IMR-90 (cell line): Measurements from ENCODE around the gene MCFD2. TPM values are rescaled to one million over a fixed set of nuclear protein-coding genes. Genes with fewer than 3 reads are reported as not detected.

Source experiments
- ATAC-seq: fragments of 200-7000 bp; cut with Tn5 transposase; 2 replicates; pipeline ENCODE4 v1.9.1; 2020; ENCODE audit warnings: low read depth, mild to moderate bottlenecking, moderate library complexity
- BruUV-seq: library from RNA; stranded (reverse); fragments of 400-500 nt; replicated peaks from 2 replicates; lab custom pipeline; 2021; lab: Mats Ljungman, UMichigan
- CTCF ChIA-PET: fragments of 300-600 bp; formaldehyde crosslinking; extraction: SDS; loops from one replicate; lab custom pipeline; 2021; ENCODE audit warnings: antibody characterized with exemption; lab: Yijun Ruan, JAX
- POLR2A ChIA-PET: fragments of 300-600 bp; sonication (Branson Sonifier 250); formaldehyde crosslinking; loops from one replicate; lab custom pipeline; 2022; ENCODE audit warnings: antibody characterized with exemption; ENCODE audit not compliant: unreplicated experiment; lab: Charles Lee
- DNase-seq: peaks from one replicate; pipeline ENCODE4 v3.0.0; 2013
- H2AFZ ChIP-seq: replicated peaks from 2 replicates; pipeline ENCODE3; 2013; ENCODE audit warnings: low read length, mild to moderate bottlenecking; ENCODE audit not compliant: poor library complexity
- H2AK5ac ChIP-seq: 2 replicates; pipeline ENCODE4 v1.6.1; 2013; ENCODE audit warnings: low read depth, low read length, inconsistent platforms
- H2AK9ac ChIP-seq: replicated peaks from 2 replicates; pipeline ENCODE3; 2013; ENCODE audit warnings: mild to moderate bottlenecking, low read depth, low read length, moderate library complexity; ENCODE audit not compliant: poor library complexity
- H2BK120ac ChIP-seq: 2 replicates; pipeline ENCODE4 v1.6.1; 2013; ENCODE audit warnings: low read depth, low read length, inconsistent platforms
- H2BK15ac ChIP-seq: 3 replicates; pipeline ENCODE4 v1.6.1; 2013; ENCODE audit warnings: low read depth, low read length, inconsistent platforms
- H2BK20ac ChIP-seq: 2 replicates; pipeline ENCODE4 v1.6.1; 2013; ENCODE audit warnings: low read depth, mild to moderate bottlenecking, inconsistent platforms, low read length, moderate library complexity
- H2BK5ac ChIP-seq: 2 replicates; pipeline ENCODE4 v1.6.1; 2013; ENCODE audit warnings: mild to moderate bottlenecking, low read depth, low read length, inconsistent platforms; ENCODE audit not compliant: poor library complexity, severe bottlenecking
- H3K14ac ChIP-seq: replicated peaks from 2 replicates; pipeline ENCODE4 v1.6.1; 2013; ENCODE audit warnings: low read depth, low read length, inconsistent platforms
- H3K18ac ChIP-seq: 2 replicates; pipeline ENCODE4 v1.6.1; 2013; ENCODE audit warnings: low read depth, low read length, control low read depth
- H3K23ac ChIP-seq: 2 replicates; pipeline ENCODE4 v1.6.1; 2013; ENCODE audit warnings: low read depth, low read length, inconsistent platforms
- H3K27ac ChIP-seq: 2 replicates; pipeline ENCODE4 v1.5.1; 2013; ENCODE audit warnings: mild to moderate bottlenecking, control low read depth, low read length; ENCODE audit not compliant: insufficient read depth
- H3K27me3 ChIP-seq: 2 replicates; pipeline ENCODE4 v1.6.1; 2013; ENCODE audit warnings: low read length; ENCODE audit not compliant: control insufficient read depth, insufficient read depth
- H3K36me3 ChIP-seq: 2 replicates; pipeline ENCODE4 v1.6.1; 2013; ENCODE audit warnings: low read length, mixed read lengths; ENCODE audit not compliant: control insufficient read depth, insufficient read depth
- H3K4ac ChIP-seq: 2 replicates; pipeline ENCODE4 v1.6.1; 2013; ENCODE audit warnings: low read depth, low read length, inconsistent platforms
- H3K4me1 ChIP-seq: 2 replicates; pipeline ENCODE4 v1.6.1; 2013; ENCODE audit warnings: low read length, mixed read lengths; ENCODE audit not compliant: control insufficient read depth, insufficient read depth
- H3K4me2 ChIP-seq: 2 replicates; pipeline ENCODE4 v1.6.1; 2013; ENCODE audit warnings: low read depth, mild to moderate bottlenecking, control low read depth, low read length, moderate library complexity
- H3K4me3 ChIP-seq: 2 replicates; pipeline ENCODE4 v1.5.1; 2013; ENCODE audit warnings: low read depth, mild to moderate bottlenecking, control low read depth, low read length, moderate library complexity; ENCODE audit not compliant: insufficient read depth
- H3K56ac ChIP-seq: 2 replicates; pipeline ENCODE4 v1.6.1; 2013; ENCODE audit warnings: low read length, inconsistent platforms; ENCODE audit not compliant: insufficient read depth; ENCODE audit errors: extremely low read depth
- H3K79me1 ChIP-seq, 2 experiments: 2 replicates each; pipeline ENCODE4 v1.6.1; 2013; ENCODE audit warnings: low read length in 2 of 2, inconsistent platforms in 1 of 2, low read depth in 1 of 2
- H3K9ac ChIP-seq: 2 replicates; pipeline ENCODE4 v1.6.1; 2013; ENCODE audit warnings: low read depth, low read length, control low read depth
- H3K9me1 ChIP-seq: 2 replicates; pipeline ENCODE4 v1.6.1; 2013; ENCODE audit warnings: low read length, inconsistent platforms; ENCODE audit not compliant: insufficient read depth
- H3K9me3 ChIP-seq: 2 replicates; pipeline ENCODE4 v1.6.1; 2013; ENCODE audit warnings: low read length; ENCODE audit not compliant: control insufficient read depth, insufficient read depth
- H4K20me1 ChIP-seq: 2 replicates; pipeline ENCODE4 v1.6.1; 2013; ENCODE audit warnings: low read length, inconsistent platforms; ENCODE audit not compliant: insufficient read depth
- H4K5ac ChIP-seq: 2 replicates; pipeline ENCODE4 v1.6.1; 2013; ENCODE audit warnings: mild to moderate bottlenecking, low read depth, low read length, control low read depth
- H4K8ac ChIP-seq, 2 experiments: 2 replicates each; pipeline ENCODE4 v1.6.1; 2013; ENCODE audit warnings: low read depth in 2 of 2, low read length in 2 of 2, control low read depth in 1 of 2, inconsistent platforms in 1 of 2
- H4K91ac ChIP-seq: 2 replicates; pipeline ENCODE4 v1.6.1; 2013; ENCODE audit warnings: low read depth, low read length, inconsistent platforms; ENCODE audit not compliant: insufficient read depth
- BHLHE40 ChIP-seq: fragments of 150-350 bp; IDR thresholded peaks from 2 replicates; pipeline ENCODE4 v1.6.1; 2016; ENCODE audit warnings: mild to moderate bottlenecking, low read depth, low read length
- CEBPB ChIP-seq: IDR thresholded peaks from 2 replicates; pipeline ENCODE4 v1.6.1; 2012; ENCODE audit warnings: low read depth, low read length, improper control_type of control experiment
- CHD1 ChIP-seq: IDR thresholded peaks from 2 replicates; pipeline ENCODE4 v1.6.1; 2012; ENCODE audit warnings: low read depth, low read length, improper control_type of control experiment
- FOS ChIP-seq: fragments of 150-350 bp; IDR thresholded peaks from 2 replicates; pipeline ENCODE4 v1.6.1; 2016; ENCODE audit warnings: low read depth, low read length
- MAFK ChIP-seq: IDR thresholded peaks from 2 replicates; pipeline ENCODE4 v1.6.1; 2012; ENCODE audit warnings: low read depth, low read length, improper control_type of control experiment
- MAZ ChIP-seq: IDR thresholded peaks from 2 replicates; pipeline ENCODE4 v1.6.1; 2012; ENCODE audit warnings: low read depth, mild to moderate bottlenecking, low read length, improper control_type of control experiment, moderate library complexity, borderline replicate concordance
- MXI1 ChIP-seq: IDR thresholded peaks from 2 replicates; pipeline ENCODE4 v1.6.1; 2012; ENCODE audit warnings: low read depth, mild to moderate bottlenecking, low read length, moderate library complexity, borderline replicate concordance
- NFE2L2 ChIP-seq: fragments of 150-350 bp; IDR thresholded peaks from 2 replicates; pipeline ENCODE4 v1.6.1; 2016; ENCODE audit warnings: low read depth, mild to moderate bottlenecking, low read length
- POLR2A ChIP-seq: IDR thresholded peaks from 2 replicates; pipeline ENCODE4 v1.6.1; 2012; ENCODE audit warnings: mild to moderate bottlenecking, low read depth, low read length
- RAD21 ChIP-seq: IDR thresholded peaks from 2 replicates; pipeline ENCODE4 v1.6.1; 2012; ENCODE audit warnings: low read length, improper control_type of control experiment
- RCOR1 ChIP-seq: IDR thresholded peaks from 2 replicates; pipeline ENCODE4 v1.6.1; 2012; ENCODE audit warnings: mild to moderate bottlenecking, low read length, improper control_type of control experiment; ENCODE audit not compliant: insufficient replicate concordance
- RFX5 ChIP-seq: IDR thresholded peaks from 2 replicates; pipeline ENCODE4 v1.8.0; 2012; ENCODE audit warnings: low read depth, mild to moderate bottlenecking, low read length, moderate library complexity
- SMC3 ChIP-seq: fragments of 150-350 bp; IDR thresholded peaks from 2 replicates; pipeline ENCODE4 v1.6.1; 2016; ENCODE audit warnings: low read depth, mild to moderate bottlenecking, antibody characterized with exemption, low read length, moderate library complexity
- WGBS, 2 experiments: methylation state at CpG; one replicate each; pipeline versions ENCODE4 v1.1.5 to v1.1.7; 2013; ENCODE audit warnings: missing lambda C conversion rate in 2 of 2; ENCODE audit not compliant: insufficient read length in 1 of 2; ENCODE audit errors: extremely low coverage in 2 of 2; 5-methylcytosine and 5-hydroxymethylcytosine counted together
- dilution Hi-C: fragments of 300-500 bp; cut with HindIII; formaldehyde crosslinking; loops from one replicate; pipeline ENCODE4 v1.14.3; 2018; ENCODE audit warnings: low sequenced_read_pairs; ENCODE audit not compliant: unreplicated experiment
- in situ Hi-C: fragments of 300-500 bp; cut with MboI; formaldehyde crosslinking; loops from 3 replicates; pipeline ENCODE4 v1.14.3; 2019; ENCODE audit warnings: low sequenced_read_pairs, inconsistent platforms, mixed read lengths
- intact Hi-C: fragments of 100-400 bp; cut with micrococcal nuclease; formaldehyde crosslinking; loops from 2 replicates; pipeline ENCODE4 v1.10.0; 2022
- polyA plus RNA-seq, 3 experiments: library from polyadenylated mRNA; depleted of rRNA; stranded (reverse); fragments of >200 nt; gene quantifications; 2 replicates each; pipeline ENCODE4 v1.2.3, GENCODE V29; 2012; ENCODE audit warnings: low replicate concordance in 1 of 3
- total RNA-seq: library from RNA; depleted of rRNA; stranded (reverse); fragments of >200 nt; gene quantifications from 2 replicates; pipeline ENCODE4 v1.2.3, GENCODE V29; 2012
- TF ChIP-seq, protein P1 (sequence below): conservative IDR thresholded peaks from 2 replicates; pipeline ENCODE4 v1.5.1; 2012; ENCODE audit warnings: mild to moderate bottlenecking, low read depth, low read length, improper control_type of control experiment

MCFD2 gene
- total and polyA plus RNA-seq, 2 of the 4 experiments (the other 2 are of a cell fraction) = 145 to 177 TPM

DNA sequence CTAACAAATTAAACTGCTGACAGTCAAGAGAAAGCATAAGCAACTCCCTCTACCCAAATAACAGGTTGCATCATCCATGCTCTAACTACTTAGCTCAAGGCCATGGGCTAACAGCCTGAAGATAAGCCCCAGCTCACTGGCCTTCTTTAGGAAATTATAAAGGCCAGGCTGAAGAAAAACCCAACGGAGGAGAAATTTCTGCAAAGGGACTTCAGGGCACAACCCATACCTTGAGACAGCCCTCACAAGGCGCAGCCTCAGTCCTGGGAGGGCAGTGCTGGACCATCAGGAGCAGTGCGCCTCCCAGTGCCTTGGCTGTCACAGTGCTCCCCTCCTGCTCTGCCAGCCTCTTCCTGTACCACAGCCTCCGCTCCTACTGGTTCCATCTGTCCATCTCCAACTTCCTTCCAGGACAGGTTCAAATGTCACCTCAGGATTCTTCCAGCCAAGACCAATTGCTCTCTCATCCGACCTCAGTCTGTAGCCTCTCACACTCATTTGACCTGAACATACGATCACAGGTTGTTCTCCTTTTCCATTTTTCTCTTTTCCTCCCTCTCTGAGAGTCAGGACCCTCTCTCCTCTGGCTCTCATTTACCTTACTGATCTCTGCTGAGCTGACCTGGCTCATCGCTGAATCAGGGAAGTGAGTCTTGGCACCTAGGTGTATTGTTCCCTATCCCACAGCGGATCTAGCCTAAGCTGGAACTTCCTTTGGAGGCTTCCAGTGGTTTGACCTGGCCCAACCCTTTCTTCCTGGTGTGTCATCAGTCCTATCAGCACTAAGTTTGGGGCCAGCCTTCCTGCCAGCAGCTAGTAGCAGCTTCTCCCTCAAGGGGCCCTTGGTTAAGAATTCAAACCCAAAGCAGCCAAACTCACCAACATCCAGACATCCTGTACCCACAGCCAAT is 1.9 kb downstream of the MCFD2 start:
- peak overlapping the region; percentile 95 for H3K9ac ChIP-seq
- peak overlapping the region; percentile 3 for H4K5ac ChIP-seq
- peak; percentile 78 for DNase-seq
- H2BK20ac ChIP-seq = peak overlapping the region; percentile 50
- peak overlapping the region; percentile 14; the same call in 1 of the 2 replicates for H3K4me3 ChIP-seq
- no TSS peak for BruUV-seq
- peak overlapping the region; percentile 91 for H2AK5ac ChIP-seq
- H2BK5ac ChIP-seq = peak overlapping the region; percentile 84
- H3K27me3 ChIP-seq = no peaks in the 10 kb centered on the region
- no peak overlapping the region for H2AFZ ChIP-seq
- peak overlapping the region; percentile 45 for H2AK9ac ChIP-seq
- H2BK120ac ChIP-seq = peak overlapping the region; percentile 13
- peaks cover 44% of the 10 kb centered on the region for H4K20me1 ChIP-seq
- dilution Hi-C loops = no loop called here
- peak overlapping the region; percentile 63 for H3K27ac ChIP-seq
- in situ Hi-C loops = loop anchor here (10.0 kb wide), 1 partner anchor 411 kb away; no protein-coding TSS in a partner anchor
- peak overlapping the region; percentile 99 for H3K23ac ChIP-seq
- H3K18ac ChIP-seq = peak overlapping the region; percentile 1; the same call in 1 of the 2 replicates
- no peaks in the 10 kb centered on the region for H3K9me3 ChIP-seq
- CTCF ChIA-PET = no interaction called here
- POLR2A ChIA-PET = interaction anchor here (0.6 kb wide), 1 partner anchor 128 kb away, joined by 7 read pairs; no protein-coding TSS in a partner anchor
- no peak overlapping the region for H3K56ac ChIP-seq
- H3K4me1 ChIP-seq = peaks cover 14% of the 10 kb centered on the region
- peak overlapping the region; percentile 3; the same call in 1 of the 3 replicates for H2BK15ac ChIP-seq
- peak overlapping the region in 1 of 2 experiments; percentile 68; a peak in 2 of 4 replicates for H4K8ac ChIP-seq
- peak overlapping the region; percentile 48; the same call in 1 of the 2 replicates for H4K91ac ChIP-seq
- intact Hi-C loops = no loop called here
- peak overlapping the region; percentile 98 for H3K14ac ChIP-seq
- H3K4ac ChIP-seq = peak overlapping the region; percentile 96
- H3K4me2 ChIP-seq = peak overlapping the region; percentile 98
- peaks cover 29% of the 10 kb centered on the region for H3K9me1 ChIP-seq
- ATAC-seq = peak; percentile 9; the same call in 1 of the 2 replicates
- WGBS, 2 experiments = 93% methylated on average over 2 of the region's 8 CpGs; no CpG with 5 or more reads in 1 of the 2 experiments
- H3K36me3 ChIP-seq = peaks cover 21% of the 10 kb centered on the region
- peaks cover 34 to 83% of the 10 kb centered on the region in 2 experiments for H3K79me1 ChIP-seq
- TF ChIP-seq MAZ (no peak), RFX5 (no peak), MAFK (no peak; the same call in 1 of the 2 replicates), NFE2L2 (no peak), FOS (no peak), POLR2A (peak; percentile 55; the same call in 1 of the 2 replicates), SMC3 (no peak), RAD21 (no peak), RCOR1 (no peak), CHD1 (no peak), CEBPB (peak; percentile 56; the same call in 1 of the 2 replicates), MXI1 (no peak), BHLHE40 (no peak)
- TF ChIP-seq, protein P1, sequence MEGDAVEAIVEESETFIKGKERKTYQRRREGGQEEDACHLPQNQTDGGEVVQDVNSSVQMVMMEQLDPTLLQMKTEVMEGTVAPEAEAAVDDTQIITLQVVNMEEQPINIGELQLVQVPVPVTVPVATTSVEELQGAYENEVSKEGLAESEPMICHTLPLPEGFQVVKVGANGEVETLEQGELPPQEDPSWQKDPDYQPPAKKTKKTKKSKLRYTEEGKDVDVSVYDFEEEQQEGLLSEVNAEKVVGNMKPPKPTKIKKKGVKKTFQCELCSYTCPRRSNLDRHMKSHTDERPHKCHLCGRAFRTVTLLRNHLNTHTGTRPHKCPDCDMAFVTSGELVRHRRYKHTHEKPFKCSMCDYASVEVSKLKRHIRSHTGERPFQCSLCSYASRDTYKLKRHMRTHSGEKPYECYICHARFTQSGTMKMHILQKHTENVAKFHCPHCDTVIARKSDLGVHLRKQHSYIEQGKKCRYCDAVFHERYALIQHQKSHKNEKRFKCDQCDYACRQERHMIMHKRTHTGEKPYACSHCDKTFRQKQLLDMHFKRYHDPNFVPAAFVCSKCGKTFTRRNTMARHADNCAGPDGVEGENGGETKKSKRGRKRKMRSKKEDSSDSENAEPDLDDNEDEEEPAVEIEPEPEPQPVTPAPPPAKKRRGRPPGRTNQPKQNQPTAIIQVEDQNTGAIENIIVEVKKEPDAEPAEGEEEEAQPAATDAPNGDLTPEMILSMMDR = no peak
